ENCODE data around the gene TIMM44. TPM values are rescaled to one million over a fixed set of nuclear protein-coding genes. Genes with fewer than 3 reads are reported as not detected.

Gene TIMM44
- total RNA-seq, 1 experiment from 2014 or later = 153 TPM

DNA sequence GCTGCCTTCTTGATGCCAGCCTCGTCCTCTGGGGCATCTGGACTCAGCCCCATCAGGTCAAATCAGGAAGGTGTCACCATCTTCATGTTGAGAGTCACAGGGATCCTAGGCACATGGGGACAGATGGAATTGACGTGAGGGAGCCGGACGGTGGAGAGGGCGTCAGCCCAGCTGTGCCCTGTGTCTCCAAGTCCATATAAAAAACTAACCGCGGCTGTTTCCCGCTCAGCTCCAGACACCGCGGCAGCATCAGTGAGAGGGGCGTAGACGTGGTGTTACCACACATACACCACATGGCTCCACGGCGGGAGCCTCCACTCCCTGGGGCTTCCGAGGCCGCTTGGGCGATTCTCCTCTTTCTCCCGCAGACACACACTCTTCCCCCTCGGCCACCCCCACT, 63.6 kb downstream of the TIMM44 start:
- ChIA-PET CTCF (no interaction called here), POLR2A (ENCODE audit: low non-redundant PET) (no interaction called here)
- no peaks in the 10 kb centered on the region for H3K4me1 ChIP-seq (ENCODE audit: insufficient read depth, low read length, poor library complexity, severe bottlenecking)
- no peak overlapping the region for H3K27ac ChIP-seq (ENCODE audit: low read depth, low read length, poor library complexity, severe bottlenecking)
- peak; percentile 37 for DNase-seq (ENCODE audit: low spot score)
- intact Hi-C loops (cut with micrococcal nuclease; ENCODE audit: unreplicated experiment) = no loop called here
- no peaks in the 10 kb centered on the region for H3K27me3 ChIP-seq (replicated peaks; ENCODE audit: insufficient read depth, low read depth, low read length, poor library complexity)
- H3K4me3 ChIP-seq (ENCODE audit: low read depth, low read length, poor library complexity, severe bottlenecking) = no peak overlapping the region
- H3K9me3 ChIP-seq (ENCODE audit: low read depth, low read length, poor library complexity, severe bottlenecking) = no peaks in the 10 kb centered on the region
- H3K36me3 ChIP-seq (ENCODE audit: insufficient read depth, low read length, poor library complexity, severe bottlenecking) = no peaks in the 10 kb centered on the region
- no TSS peak for BruUV-seq (replicated peaks)
- TF ChIP-seq EZH2 (IDR thresholded peaks at IDR 0.05; ENCODE audit: borderline replicate concordance, low read depth, low read length, poor library complexity, severe bottlenecking) = no peak
- TF ChIP-seq, protein P1, sequence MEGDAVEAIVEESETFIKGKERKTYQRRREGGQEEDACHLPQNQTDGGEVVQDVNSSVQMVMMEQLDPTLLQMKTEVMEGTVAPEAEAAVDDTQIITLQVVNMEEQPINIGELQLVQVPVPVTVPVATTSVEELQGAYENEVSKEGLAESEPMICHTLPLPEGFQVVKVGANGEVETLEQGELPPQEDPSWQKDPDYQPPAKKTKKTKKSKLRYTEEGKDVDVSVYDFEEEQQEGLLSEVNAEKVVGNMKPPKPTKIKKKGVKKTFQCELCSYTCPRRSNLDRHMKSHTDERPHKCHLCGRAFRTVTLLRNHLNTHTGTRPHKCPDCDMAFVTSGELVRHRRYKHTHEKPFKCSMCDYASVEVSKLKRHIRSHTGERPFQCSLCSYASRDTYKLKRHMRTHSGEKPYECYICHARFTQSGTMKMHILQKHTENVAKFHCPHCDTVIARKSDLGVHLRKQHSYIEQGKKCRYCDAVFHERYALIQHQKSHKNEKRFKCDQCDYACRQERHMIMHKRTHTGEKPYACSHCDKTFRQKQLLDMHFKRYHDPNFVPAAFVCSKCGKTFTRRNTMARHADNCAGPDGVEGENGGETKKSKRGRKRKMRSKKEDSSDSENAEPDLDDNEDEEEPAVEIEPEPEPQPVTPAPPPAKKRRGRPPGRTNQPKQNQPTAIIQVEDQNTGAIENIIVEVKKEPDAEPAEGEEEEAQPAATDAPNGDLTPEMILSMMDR (conservative IDR thresholded peaks at IDR 0.05; ENCODE audit: low read depth, low read length) = no peak

DNA sequence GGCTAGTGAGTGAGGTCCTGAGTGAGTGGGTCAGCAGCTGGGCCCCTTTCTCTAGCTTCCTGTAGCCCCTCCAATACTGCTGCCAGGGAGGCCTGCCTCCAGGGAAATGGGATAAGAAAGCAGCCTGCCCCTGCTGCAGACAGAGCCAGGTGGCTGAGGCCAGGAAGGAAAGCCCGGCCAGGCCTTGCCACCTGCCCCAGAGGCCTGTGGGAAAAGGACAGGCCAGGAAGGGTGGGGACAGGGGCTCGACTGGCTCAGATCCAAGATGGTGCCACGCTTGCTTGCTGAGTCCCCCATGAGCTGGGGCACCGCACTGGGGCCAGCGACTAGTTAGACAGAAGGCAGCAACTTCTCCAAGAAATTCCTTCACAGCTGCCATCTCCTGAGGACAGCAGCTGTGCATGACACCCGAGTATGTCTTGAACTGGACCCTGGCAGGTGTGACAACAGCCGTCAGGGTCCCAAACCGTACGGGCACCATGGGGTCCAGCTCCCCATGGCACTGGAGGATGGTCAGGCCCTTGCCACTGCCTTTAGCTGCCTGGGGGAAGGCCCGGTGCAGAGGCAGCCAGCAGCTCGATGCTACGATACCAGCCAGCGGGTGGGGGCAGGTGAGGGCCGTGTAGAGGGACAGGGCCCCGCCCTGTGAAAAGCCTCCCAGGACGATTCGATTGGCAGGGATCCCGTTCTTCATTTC, 64.2 kb downstream of the TIMM44 start:
- no peak overlapping the region for H3K27ac ChIP-seq (ENCODE audit: low read depth, low read length, poor library complexity, severe bottlenecking)
- no peaks in the 10 kb centered on the region for H3K9me3 ChIP-seq (ENCODE audit: low read depth, low read length, poor library complexity, severe bottlenecking)
- no peak for DNase-seq (ENCODE audit: low spot score)
- H3K27me3 ChIP-seq (replicated peaks; ENCODE audit: insufficient read depth, low read depth, low read length, poor library complexity) = no peaks in the 10 kb centered on the region
- CTCF ChIA-PET = no interaction called here
- intact Hi-C loops (cut with micrococcal nuclease; ENCODE audit: unreplicated experiment) = no loop called here
- H3K4me1 ChIP-seq (ENCODE audit: insufficient read depth, low read length, poor library complexity, severe bottlenecking) = no peaks in the 10 kb centered on the region
- no peaks in the 10 kb centered on the region for H3K36me3 ChIP-seq (ENCODE audit: insufficient read depth, low read length, poor library complexity, severe bottlenecking)
- POLR2A ChIA-PET (ENCODE audit: low non-redundant PET) = no interaction called here
- H3K4me3 ChIP-seq (ENCODE audit: low read depth, low read length, poor library complexity, severe bottlenecking) = no peak overlapping the region
- no peak for TF ChIP-seq EZH2 (IDR thresholded peaks at IDR 0.05; ENCODE audit: borderline replicate concordance, low read depth, low read length, poor library complexity, severe bottlenecking)
- TF ChIP-seq, protein P1 (conservative IDR thresholded peaks at IDR 0.05; ENCODE audit: low read depth, low read length) = no peak
- BruUV-seq (replicated peaks) = no TSS peak

DNA sequence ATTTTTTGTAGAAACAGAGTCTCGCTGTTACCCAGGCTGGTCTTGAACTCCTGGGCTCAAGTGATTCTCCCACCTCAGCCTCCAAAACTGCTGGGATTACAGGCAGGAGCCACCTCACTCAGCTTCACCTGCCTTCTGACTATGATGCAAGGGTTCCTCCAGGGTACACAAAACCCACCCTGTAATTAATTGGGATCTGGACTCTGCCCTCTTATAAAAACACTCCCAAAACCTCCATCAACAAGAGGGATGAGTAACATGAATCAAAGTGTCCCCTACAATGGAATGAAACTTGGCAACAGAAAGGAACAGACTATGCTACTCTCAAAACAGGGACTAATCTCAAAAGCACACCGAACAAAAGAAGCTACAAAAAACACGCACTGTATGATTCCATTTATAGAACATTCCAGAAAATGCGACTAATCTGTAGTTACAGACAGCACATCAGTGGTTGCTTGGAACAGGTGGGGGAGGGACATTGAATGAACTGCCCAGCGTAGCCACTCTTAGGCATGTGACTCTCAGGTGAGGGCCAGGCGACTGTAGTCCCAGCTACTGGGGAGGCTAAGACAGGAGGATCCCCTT, 66.1 kb downstream of the TIMM44 start:
- ChIA-PET CTCF (no interaction called here), POLR2A (ENCODE audit: low non-redundant PET) (no interaction called here)
- H3K27ac ChIP-seq (ENCODE audit: low read depth, low read length, poor library complexity, severe bottlenecking) = no peak overlapping the region
- TF ChIP-seq, protein P1 (conservative IDR thresholded peaks at IDR 0.05; ENCODE audit: low read depth, low read length) = no peak
- no peak for TF ChIP-seq EZH2 (IDR thresholded peaks at IDR 0.05; ENCODE audit: borderline replicate concordance, low read depth, low read length, poor library complexity, severe bottlenecking)
- H3K27me3 ChIP-seq (replicated peaks; ENCODE audit: insufficient read depth, low read depth, low read length, poor library complexity) = no peaks in the 10 kb centered on the region
- no peaks in the 10 kb centered on the region for H3K9me3 ChIP-seq (ENCODE audit: low read depth, low read length, poor library complexity, severe bottlenecking)
- H3K4me3 ChIP-seq (ENCODE audit: low read depth, low read length, poor library complexity, severe bottlenecking) = no peak overlapping the region
- intact Hi-C loops (cut with micrococcal nuclease; ENCODE audit: unreplicated experiment) = no loop called here
- DNase-seq (ENCODE audit: low spot score) = no peak
- H3K36me3 ChIP-seq (ENCODE audit: insufficient read depth, low read length, poor library complexity, severe bottlenecking) = no peaks in the 10 kb centered on the region
- H3K4me1 ChIP-seq (ENCODE audit: insufficient read depth, low read length, poor library complexity, severe bottlenecking) = peaks cover 14% of the 10 kb centered on the region
- BruUV-seq (replicated peaks) = no TSS peak

Other genes with a start within 250 kb of the TIMM44 start
- gene FCER2, start 241.5 kb downstream of the TIMM44 start, total RNA-seq (2021) = not detected in 2 replicates
- not detected in 2 replicates for gene CLEC4G, start 211.6 kb downstream of the TIMM44 start, total RNA-seq (2021)
- gene CD209, start 196.1 kb downstream of the TIMM44 start, total RNA-seq (2021) = not detected in 2 replicates
- not detected in 2 replicates for gene CLEC4M, start 180.4 kb downstream of the TIMM44 start, total RNA-seq (2021)
- gene EVI5L, start 113.4 kb downstream of the TIMM44 start, total RNA-seq (2021) = 4.8 and 8.8 TPM in 2 replicates
- 3.3 and 4.9 TPM in 2 replicates for gene PRR36, start 69.3 kb downstream of the TIMM44 start, total RNA-seq (2021)
- 0.77 and 0.79 TPM in 2 replicates for gene LRRC8E, start 55.2 kb downstream of the TIMM44 start, total RNA-seq (2021)
- 46.1 and 46.7 TPM in 2 replicates for gene MAP2K7, start 39.8 kb downstream of the TIMM44 start, total RNA-seq (2021)
- gene TGFBR3L, start 28.8 kb downstream of the TIMM44 start, total RNA-seq (2021) = 1.4 and 1.6 TPM in 2 replicates
- gene SNAPC2, start 23.3 kb downstream of the TIMM44 start, total RNA-seq (2021) = 30.2 and 34.4 TPM in 2 replicates
- gene CTXN1, start 17.5 kb downstream of the TIMM44 start, total RNA-seq (2021) = 71.7 and 85.5 TPM in 2 replicates
- 171 and 181 TPM in 2 replicates for gene ELAVL1, start 62.0 kb upstream of the TIMM44 start, total RNA-seq (2021)
- not detected in 2 replicates for gene CCL25, start 109.1 kb upstream of the TIMM44 start, total RNA-seq (2021)
- gene FBN3, start 205.9 kb upstream of the TIMM44 start, total RNA-seq (2021) = 0.06 and 0.17 TPM in 2 replicates

Measured in A673 (cell line).